ENCODE results near the gene CXCL17. TPM values are rescaled to one million over a fixed set of nuclear protein-coding genes. Genes with fewer than 3 reads are reported as not detected.
A peak's percentile ranks its signal among the peaks of the same experiment; 100 is the strongest.

CXCL17 gene
- total RNA-seq, 1 experiment from 2014 or later = not detected

GRCh38 chr19:42423462-42424344 is 19.0 kb downstream of the CXCL17 start:
- peak; percentile 90 for DNase-seq (ENCODE audit: low read depth)

GRCh38 chr19:42422901-42423461 is 19.8 kb downstream of the CXCL17 start:
- DNase-seq (ENCODE audit: low read depth) = no peak

- no peak for DNase-seq (ENCODE audit: low read depth)
These were observed 20.4 kb downstream of the CXCL17 start for GRCh38 chr19:42422092-42422900.

- peak; percentile 51 for DNase-seq (ENCODE audit: low read depth)
These were observed 21.1 kb downstream of the CXCL17 start for GRCh38 chr19:42421591-42422031.

- no peak for DNase-seq (ENCODE audit: low read depth)
These were observed 21.6 kb downstream of the CXCL17 start for GRCh38 chr19:42421101-42421500.

- peak; percentile 70 for DNase-seq (ENCODE audit: low read depth)
These were observed 22.6 kb downstream of the CXCL17 start for GRCh38 chr19:42420055-42420544.

GRCh38 chr19:42419309-42419708 is 23.4 kb downstream of the CXCL17 start:
- DNase-seq (ENCODE audit: low read depth) = no peak

- DNase-seq (ENCODE audit: low read depth) = no peak
These were observed 30.1 kb downstream of the CXCL17 start for GRCh38 chr19:42412661-42413076.

GRCh38 chr19:42412227-42412626 is 30.5 kb downstream of the CXCL17 start:
- DNase-seq (ENCODE audit: low read depth) = no peak

- DNase-seq (ENCODE audit: low read depth) = no peak
These were observed 31.1 kb downstream of the CXCL17 start for GRCh38 chr19:42411581-42412178.

- DNase-seq (ENCODE audit: low read depth) = no peak
These were observed 32.4 kb downstream of the CXCL17 start for GRCh38 chr19:42410371-42410770.

- no peak for DNase-seq (ENCODE audit: low read depth)
These were observed 33.3 kb downstream of the CXCL17 start for GRCh38 chr19:42409477-42409876.

- no peak for DNase-seq (ENCODE audit: low read depth)
These were observed 35.0 kb downstream of the CXCL17 start for GRCh38 chr19:42407816-42408175.

GRCh38 chr19:42407085-42407815 is 35.5 kb downstream of the CXCL17 start:
- DNase-seq (ENCODE audit: low read depth) = no peak

- no peak for DNase-seq (ENCODE audit: low read depth)
These were observed 36.6 kb downstream of the CXCL17 start for GRCh38 chr19:42406111-42406510.

GRCh38 chr19:42403586-42403985 is 39.2 kb downstream of the CXCL17 start:
- DNase-seq (ENCODE audit: low read depth) = no peak

GRCh38 chr19:42402376-42403116 is 40.2 kb downstream of the CXCL17 start:
- DNase-seq (ENCODE audit: low read depth) = no peak

- DNase-seq (ENCODE audit: low read depth) = peak; percentile 80
These were observed 41.1 kb downstream of the CXCL17 start for GRCh38 chr19:42401365-42402303.

- no peak for DNase-seq (ENCODE audit: low read depth)
These were observed 42.3 kb downstream of the CXCL17 start for GRCh38 chr19:42400404-42400803.
